Mesendoderm (in vitro differentiated cells): ENCODE results near the gene ZNF70.

Experiments used
- DNase-seq: peaks from one replicate; pipeline ENCODE4 v3.0.0; 2013
- H2AK5ac ChIP-seq: 2 replicates; pipeline ENCODE4 v1.6.1; 2013; ENCODE audit warnings: low read length, inconsistent platforms
- H2BK120ac ChIP-seq: 2 replicates; pipeline ENCODE4 v1.6.1; 2013; ENCODE audit warnings: low read depth, mild to moderate bottlenecking, low read length, moderate library complexity, mixed read lengths
- H2BK15ac ChIP-seq: replicated peaks from 2 replicates; pipeline ENCODE4 v1.6.1; 2013; ENCODE audit warnings: low read depth, mild to moderate bottlenecking, moderate library complexity
- H2BK5ac ChIP-seq: 2 replicates; pipeline ENCODE4 v1.6.1; 2013; ENCODE audit warnings: low read length, inconsistent platforms
- H3K18ac ChIP-seq: 2 replicates; pipeline ENCODE4 v1.6.1; 2013; ENCODE audit warnings: mild to moderate bottlenecking, low read length, mixed read lengths
- H3K23ac ChIP-seq: one replicate; pipeline ENCODE4 v1.6.1; 2013; ENCODE audit warnings: low read length
- H3K27ac ChIP-seq: 2 replicates; pipeline ENCODE4 v1.5.1; 2013; ENCODE audit warnings: low read depth, mild to moderate bottlenecking, inconsistent platforms, low read length, moderate library complexity
- H3K27me3 ChIP-seq: 2 replicates; pipeline ENCODE4 v1.6.1; 2013; ENCODE audit warnings: low read length, control low read depth, mild to moderate bottlenecking, inconsistent platforms; ENCODE audit not compliant: insufficient read depth, poor library complexity
- H3K36me3 ChIP-seq: 2 replicates; pipeline ENCODE4 v1.6.1; 2013; ENCODE audit warnings: low read length, inconsistent platforms; ENCODE audit not compliant: control insufficient read depth, insufficient read depth
- H3K4ac ChIP-seq: one replicate; pipeline ENCODE4 v1.6.1; 2013; ENCODE audit warnings: low read depth, mild to moderate bottlenecking, low read length, moderate library complexity
- H3K4me1 ChIP-seq: 2 replicates; pipeline ENCODE4 v1.6.1; 2013; ENCODE audit warnings: low read depth, low read length, inconsistent platforms; ENCODE audit not compliant: control insufficient read depth
- H3K4me2 ChIP-seq: 2 replicates; pipeline ENCODE4 v1.6.1; 2013; ENCODE audit warnings: low read length
- H3K4me3 ChIP-seq: 2 replicates; pipeline ENCODE4 v1.5.1; 2013; ENCODE audit warnings: mild to moderate bottlenecking, low read length
- H3K56ac ChIP-seq: one replicate; pipeline ENCODE4 v1.6.1; 2013; ENCODE audit warnings: low read length
- H3K79me1 ChIP-seq: 2 replicates; pipeline ENCODE4 v1.6.1; 2013; ENCODE audit warnings: low read length, inconsistent platforms
- H3K79me2 ChIP-seq: 2 replicates; pipeline ENCODE4 v1.6.1; 2013; ENCODE audit warnings: mild to moderate bottlenecking, low read length; ENCODE audit not compliant: control insufficient read depth, insufficient read depth
- H3K9ac ChIP-seq: 2 replicates; pipeline ENCODE4 v1.6.1; 2013; ENCODE audit warnings: low read length, inconsistent platforms
- H4K5ac ChIP-seq: one replicate; pipeline ENCODE4 v1.6.1; 2013; ENCODE audit warnings: low read length
- H4K8ac ChIP-seq: one replicate; pipeline ENCODE4 v1.6.1; 2013; ENCODE audit warnings: low read depth, mild to moderate bottlenecking, control low read depth, low read length, moderate library complexity
- WGBS: extraction: QIAGEN DNeasy Blood & Tissue Kit; methylation state at CpG from one replicate; pipeline ENCODE4 v1.1.7; 2013; ENCODE audit warnings: low lambda C conversion rate, missing lambda C conversion rate; ENCODE audit not compliant: insufficient coverage; ENCODE audit errors: extremely low coverage; 5-methylcytosine and 5-hydroxymethylcytosine counted together

ZNF70 gene

GRCh38 chr22:23745791-23746190, 5.1 kb downstream of the ZNF70 start:
- no peak overlapping the region for H3K27ac ChIP-seq
- no peak overlapping the region for H3K23ac ChIP-seq
- H3K36me3 ChIP-seq: peaks cover 1% of the 10 kb centered on the region
- peaks cover 2% of the 10 kb centered on the region for H3K4me1 ChIP-seq
- H3K27me3 ChIP-seq: no peaks in the 10 kb centered on the region
- no peak overlapping the region for H2BK15ac ChIP-seq
- H4K5ac ChIP-seq: no peak overlapping the region
- DNase-seq: no peak
- H3K79me1 ChIP-seq: no peaks in the 10 kb centered on the region
- no peak overlapping the region for H4K8ac ChIP-seq
- H2BK5ac ChIP-seq: no peak overlapping the region
- no peak overlapping the region for H3K4ac ChIP-seq
- no peak overlapping the region for H2BK120ac ChIP-seq
- H3K18ac ChIP-seq: no peak overlapping the region
- WGBS: no CpG with 5 or more reads among the region's 6 CpGs
- no peak overlapping the region for H3K4me2 ChIP-seq
- H2AK5ac ChIP-seq: no peak overlapping the region
- no peak overlapping the region for H3K56ac ChIP-seq
- H3K79me2 ChIP-seq: no peaks in the 10 kb centered on the region
- H3K9ac ChIP-seq: no peak overlapping the region
- no peak overlapping the region for H3K4me3 ChIP-seq

- WGBS: no CpG with 5 or more reads among the region's 14 CpGs
- DNase-seq: no peak
- peaks cover 1% of the 10 kb centered on the region for H3K36me3 ChIP-seq
- H4K5ac ChIP-seq: no peak overlapping the region
- no peak overlapping the region for H2BK5ac ChIP-seq
- no peak overlapping the region for H2BK120ac ChIP-seq
- H3K4me1 ChIP-seq: no peaks in the 10 kb centered on the region
- no peak overlapping the region for H3K4ac ChIP-seq
- no peak overlapping the region for H3K18ac ChIP-seq
- H4K8ac ChIP-seq: no peak overlapping the region
- H2AK5ac ChIP-seq: no peak overlapping the region
- no peaks in the 10 kb centered on the region for H3K79me1 ChIP-seq
- no peaks in the 10 kb centered on the region for H3K27me3 ChIP-seq
- H3K4me3 ChIP-seq: no peak overlapping the region
- no peak overlapping the region for H3K56ac ChIP-seq
- H3K79me2 ChIP-seq: no peaks in the 10 kb centered on the region
- H2BK15ac ChIP-seq: no peak overlapping the region
- no peak overlapping the region for H3K4me2 ChIP-seq
- H3K27ac ChIP-seq: no peak overlapping the region
- H3K23ac ChIP-seq: no peak overlapping the region
- H3K9ac ChIP-seq: no peak overlapping the region
These were observed 6.4 kb downstream of the ZNF70 start for GRCh38 chr22:23744485-23744884.

- WGBS: no CpG with 5 or more reads among the region's 13 CpGs
- Histone ChIP-seq H3K27ac (no peak overlapping the region), H3K4me3 (no peak overlapping the region), H2BK15ac (no peak overlapping the region), H3K27me3 (no peaks in the 10 kb centered on the region), H2AK5ac (no peak overlapping the region), H3K56ac (no peak overlapping the region), H3K4me1 (no peaks in the 10 kb centered on the region), H3K4ac (no peak overlapping the region), H3K79me1 (no peaks in the 10 kb centered on the region), H3K9ac (no peak overlapping the region), H3K23ac (no peak overlapping the region), H2BK120ac (no peak overlapping the region), H2BK5ac (no peak overlapping the region), H3K4me2 (no peak overlapping the region), H3K36me3 (peaks cover 1% of the 10 kb centered on the region), H4K8ac (no peak overlapping the region), H4K5ac (no peak overlapping the region), H3K79me2 (no peaks in the 10 kb centered on the region), H3K18ac (no peak overlapping the region)
- no peak for DNase-seq
These were observed 6.9 kb downstream of the ZNF70 start for GRCh38 chr22:23744001-23744400.

- H3K27me3 ChIP-seq: no peaks in the 10 kb centered on the region
- no CpG with 5 or more reads among the region's 2 CpGs for WGBS
- H3K18ac ChIP-seq: no peak overlapping the region
- no peak overlapping the region for H3K4me2 ChIP-seq
- no peak overlapping the region for H4K8ac ChIP-seq
- H3K79me2 ChIP-seq: no peaks in the 10 kb centered on the region
- no peak overlapping the region for H2BK120ac ChIP-seq
- DNase-seq: no peak
- H3K9ac ChIP-seq: no peak overlapping the region
- H3K36me3 ChIP-seq: peaks cover 1% of the 10 kb centered on the region
- H2BK15ac ChIP-seq: no peak overlapping the region
- no peak overlapping the region for H3K4ac ChIP-seq
- no peak overlapping the region for H4K5ac ChIP-seq
- no peak overlapping the region for H2BK5ac ChIP-seq
- H3K23ac ChIP-seq: no peak overlapping the region
- no peak overlapping the region for H3K27ac ChIP-seq
- no peak overlapping the region for H3K4me3 ChIP-seq
- no peak overlapping the region for H3K56ac ChIP-seq
- no peaks in the 10 kb centered on the region for H3K79me1 ChIP-seq
- no peak overlapping the region for H2AK5ac ChIP-seq
- H3K4me1 ChIP-seq: no peaks in the 10 kb centered on the region
These were observed 7.6 kb downstream of the ZNF70 start for GRCh38 chr22:23743303-23743705.

- Histone ChIP-seq H3K23ac (no peak overlapping the region), H2BK5ac (no peak overlapping the region), H3K36me3 (peaks cover 1% of the 10 kb centered on the region), H4K8ac (no peak overlapping the region), H3K18ac (no peak overlapping the region), H3K27me3 (no peaks in the 10 kb centered on the region), H4K5ac (no peak overlapping the region), H2BK120ac (no peak overlapping the region), H3K27ac (no peak overlapping the region), H3K79me2 (no peaks in the 10 kb centered on the region), H3K4me1 (no peaks in the 10 kb centered on the region), H3K4me3 (no peak overlapping the region), H3K56ac (no peak overlapping the region), H3K4ac (no peak overlapping the region), H3K9ac (no peak overlapping the region), H2BK15ac (no peak overlapping the region), H2AK5ac (no peak overlapping the region), H3K79me1 (no peaks in the 10 kb centered on the region), H3K4me2 (no peak overlapping the region)
- no peak for DNase-seq
- no CpG with 5 or more reads among the region's 7 CpGs for WGBS
These were observed 8.2 kb downstream of the ZNF70 start for GRCh38 chr22:23742505-23743264.

- H2BK5ac ChIP-seq: no peak overlapping the region
- H3K4me2 ChIP-seq: no peak overlapping the region
- no peak overlapping the region for H4K5ac ChIP-seq
- no peak overlapping the region for H3K4ac ChIP-seq
- H4K8ac ChIP-seq: no peak overlapping the region
- no peaks in the 10 kb centered on the region for H3K79me2 ChIP-seq
- no peak overlapping the region for H2BK15ac ChIP-seq
- no peak overlapping the region for H3K23ac ChIP-seq
- H3K56ac ChIP-seq: no peak overlapping the region
- no peaks in the 10 kb centered on the region for H3K27me3 ChIP-seq
- no peak overlapping the region for H3K9ac ChIP-seq
- no peak overlapping the region for H2AK5ac ChIP-seq
- H3K4me3 ChIP-seq: no peak overlapping the region
- H3K79me1 ChIP-seq: no peaks in the 10 kb centered on the region
- H3K18ac ChIP-seq: no peak overlapping the region
- no peak for DNase-seq
- no peak overlapping the region for H3K27ac ChIP-seq
- H2BK120ac ChIP-seq: no peak overlapping the region
- no peaks in the 10 kb centered on the region for H3K4me1 ChIP-seq
- no peaks in the 10 kb centered on the region for H3K36me3 ChIP-seq
These were observed 13.2 kb downstream of the ZNF70 start for GRCh38 chr22:23737696-23738095.
